Ectodermal cell (in vitro differentiated cells): ENCODE data around the gene ZBTB48.
"Not testable (repeated sequence)": the region's sequence is repeated elsewhere in the genome, so short reads cannot be mapped to it uniquely, and the experiment has no call there.

Source experiments
- H3K27ac ChIP-seq: 2 replicates; pipeline ENCODE4 v1.7.0; 2013; ENCODE audit warnings: mild to moderate bottlenecking, low read depth, low read length; ENCODE audit not compliant: insufficient read depth, poor library complexity, severe bottlenecking
- H3K27me3 ChIP-seq: 2 replicates; pipeline ENCODE4 v1.7.0; 2013; ENCODE audit warnings: mild to moderate bottlenecking, low read length; ENCODE audit not compliant: insufficient read depth, control insufficient read depth, poor library complexity, severe bottlenecking
- H3K36me3 ChIP-seq: one replicate; pipeline ENCODE4 v1.7.0; 2013; ENCODE audit warnings: low read length; ENCODE audit not compliant: control insufficient read depth, insufficient read depth
- H3K4me1 ChIP-seq: one replicate; pipeline ENCODE4 v1.7.0; 2013; ENCODE audit warnings: low read length; ENCODE audit not compliant: control insufficient read depth, insufficient read depth
- H3K4me3 ChIP-seq: 2 replicates; pipeline ENCODE4 v1.7.0; 2013; ENCODE audit warnings: low read depth, low read length, control low read depth; ENCODE audit not compliant: insufficient read depth
- H3K9me3 ChIP-seq: 2 replicates; pipeline ENCODE4 v1.7.0; 2013; ENCODE audit warnings: mild to moderate bottlenecking, low read length, moderate library complexity; ENCODE audit not compliant: control insufficient read depth
- WGBS, 2 experiments: methylation state at CpG; one replicate each; pipeline ENCODE4 v1.1.7; 2013; ENCODE audit warnings: missing lambda C conversion rate in 2 of 2; 5-methylcytosine and 5-hydroxymethylcytosine counted together

Gene ZBTB48

DNA sequence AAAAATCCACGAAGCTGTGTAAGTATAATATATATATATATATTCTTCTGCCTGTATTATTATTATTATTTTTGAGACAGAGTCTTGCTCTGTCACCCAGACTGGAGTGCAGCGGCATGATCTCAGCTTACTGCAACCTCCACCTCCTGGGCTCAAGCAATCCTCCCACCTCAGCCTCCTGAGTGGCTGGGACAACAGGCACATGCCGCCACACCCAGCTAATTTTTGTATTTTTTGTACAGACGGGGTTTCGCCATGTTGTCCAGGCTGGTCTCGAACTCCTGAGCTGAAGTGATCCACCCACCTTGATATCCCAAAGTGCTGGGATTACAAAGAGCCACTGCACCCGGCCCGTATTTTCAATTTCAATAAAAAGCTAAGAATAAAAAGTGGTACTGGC, 20.2 kb downstream of the ZBTB48 start:
- not testable (repeated sequence) for H3K9me3 ChIP-seq, H3K36me3 ChIP-seq, H3K27ac ChIP-seq
- Histone ChIP-seq H3K27me3 (peaks cover 20% of the 10 kb centered on the region), H3K4me3 (peak overlapping the region; percentile 71), H3K4me1 (peaks cover 18% of the 10 kb centered on the region)
- WGBS, 2 experiments: 92 to 95% methylated on average over 7 of the region's 8 CpGs

DNA sequence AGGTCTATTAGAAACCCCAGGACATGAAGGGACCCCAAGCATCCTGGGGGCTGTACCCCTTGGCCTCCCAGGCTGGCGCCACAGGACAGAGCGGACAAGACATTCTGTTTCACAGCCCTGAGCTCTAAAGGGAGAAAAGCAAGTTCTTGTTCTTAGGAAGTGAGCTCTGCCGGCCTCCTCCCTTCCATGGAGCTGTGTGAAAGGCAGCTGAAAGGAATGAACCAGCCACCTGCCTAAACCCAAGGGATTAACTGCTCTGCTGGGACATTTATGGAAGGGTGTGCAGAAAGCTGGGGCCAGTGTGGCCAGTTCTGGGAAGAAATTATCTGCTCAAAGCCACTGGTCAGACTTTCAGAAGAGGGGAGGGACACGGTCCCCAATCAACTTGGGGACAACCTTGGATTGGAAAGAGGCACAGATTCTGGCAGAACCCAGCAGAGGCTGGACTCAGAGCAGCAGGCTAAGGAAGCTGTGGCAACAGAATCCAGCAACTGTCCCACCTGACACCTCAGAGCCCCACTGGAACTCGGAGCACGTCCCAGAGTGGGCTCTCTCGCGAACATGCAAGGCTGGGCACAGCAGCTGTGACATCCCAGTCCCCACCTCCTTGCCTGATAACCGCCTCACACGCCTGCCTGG, 20.7 kb downstream of the ZBTB48 start:
- Histone ChIP-seq H3K4me1 (peaks cover 18% of the 10 kb centered on the region), H3K4me3 (peak overlapping the region; percentile 71), H3K27me3 (peaks cover 20% of the 10 kb centered on the region), H3K36me3 (no peaks in the 10 kb centered on the region), H3K27ac (no peak overlapping the region), H3K9me3 (no peaks in the 10 kb centered on the region)
- 23 to 25% methylated on average over 10 of the region's 10 CpGs for WGBS, 2 experiments

DNA sequence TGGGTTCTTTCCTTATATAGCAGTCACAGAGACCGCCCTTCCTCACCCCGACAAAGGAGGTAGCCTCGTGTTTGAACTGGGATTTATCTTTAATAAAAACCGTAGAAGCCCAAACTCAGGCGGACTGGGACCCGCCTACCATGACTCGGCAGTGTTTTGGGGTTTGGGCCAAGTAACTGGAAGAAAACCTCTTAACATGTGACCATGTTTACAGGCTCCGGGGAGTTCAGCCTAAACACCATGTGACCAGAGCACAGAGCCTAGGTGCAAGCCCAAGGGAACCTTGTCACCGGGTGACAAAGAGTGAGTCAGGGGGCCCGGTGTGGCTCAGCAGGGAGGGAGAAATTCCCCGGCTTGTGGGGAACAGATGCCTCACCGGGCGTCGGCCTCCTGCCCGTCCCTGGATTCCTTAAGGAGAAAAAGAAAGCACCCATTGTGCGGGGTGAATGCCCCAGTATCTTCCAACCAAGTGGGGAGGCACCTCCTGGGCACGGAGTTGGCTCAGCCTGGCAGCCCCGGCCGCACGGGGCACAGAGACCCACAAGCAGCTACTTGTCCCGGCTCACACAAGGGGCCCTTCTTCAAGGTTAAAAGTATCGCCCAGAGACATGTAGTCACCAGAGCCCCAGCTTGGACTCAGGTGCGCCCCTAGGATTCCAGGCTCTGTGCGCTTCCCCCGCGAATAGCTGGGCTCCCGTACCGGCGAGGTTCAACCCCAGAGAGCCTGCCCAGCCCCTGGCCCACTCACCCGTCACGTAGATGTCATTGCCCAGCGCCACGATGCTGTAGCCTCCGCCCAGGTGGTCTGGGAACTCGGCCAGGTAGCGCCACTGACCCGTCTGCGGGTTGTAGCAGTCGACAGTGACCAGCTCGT, 21.5 kb downstream of the ZBTB48 start:
- peak overlapping the region; percentile 71 for H3K4me3 ChIP-seq
- H3K9me3 ChIP-seq: no peaks in the 10 kb centered on the region
- H3K36me3 ChIP-seq: no peaks in the 10 kb centered on the region
- H3K27me3 ChIP-seq: peaks cover 20% of the 10 kb centered on the region
- peaks cover 18% of the 10 kb centered on the region for H3K4me1 ChIP-seq
- no peak overlapping the region for H3K27ac ChIP-seq
- WGBS, 2 experiments: 1% methylated on average over 40 of the region's 40 CpGs

DNA sequence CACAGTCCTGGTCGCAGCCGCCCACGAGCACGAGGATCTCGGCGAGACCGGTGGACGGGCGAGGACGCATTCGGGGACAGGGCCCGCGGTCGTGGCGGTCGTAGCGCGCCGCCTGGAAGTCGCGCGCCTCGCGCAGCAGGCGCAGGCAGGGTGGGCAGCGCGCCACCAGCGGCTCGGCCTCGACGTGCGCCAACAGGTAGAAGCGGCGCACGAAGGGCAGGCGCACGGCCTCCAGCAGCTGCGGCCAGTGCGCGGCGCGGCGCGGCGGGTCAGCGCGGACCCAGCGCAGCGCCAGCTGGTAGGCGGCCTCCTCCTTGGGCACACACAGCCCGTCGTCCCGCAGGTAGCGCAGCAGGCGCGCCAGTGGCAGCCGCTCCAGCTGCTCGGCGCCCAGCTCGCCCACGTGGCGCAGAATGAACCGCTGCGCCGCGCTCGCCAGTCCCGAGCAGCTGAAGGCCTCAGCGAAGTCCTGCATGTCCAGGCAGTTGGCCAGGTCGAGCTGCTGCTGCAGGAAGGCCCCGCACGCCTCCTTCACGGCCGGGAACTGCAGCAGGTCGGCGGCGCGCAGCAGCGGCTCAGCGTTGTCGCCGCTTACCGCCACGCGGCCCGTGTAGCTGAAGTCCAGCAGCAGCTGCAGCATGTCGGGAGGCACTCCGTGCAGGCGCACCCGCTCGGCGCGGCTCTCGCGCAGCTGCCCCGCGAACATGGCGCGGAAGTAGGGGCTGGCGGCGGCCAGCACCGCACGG, 22.3 kb downstream of the ZBTB48 start:
- Histone ChIP-seq H3K4me1 (peaks cover 18% of the 10 kb centered on the region), H3K4me3 (peak overlapping the region; percentile 71), H3K27ac (no peak overlapping the region), H3K9me3 (no peaks in the 10 kb centered on the region), H3K27me3 (peaks cover 20% of the 10 kb centered on the region), H3K36me3 (no peaks in the 10 kb centered on the region)
- WGBS, 2 experiments: 0 to 1% methylated on average over 103 of the region's 103 CpGs

DNA sequence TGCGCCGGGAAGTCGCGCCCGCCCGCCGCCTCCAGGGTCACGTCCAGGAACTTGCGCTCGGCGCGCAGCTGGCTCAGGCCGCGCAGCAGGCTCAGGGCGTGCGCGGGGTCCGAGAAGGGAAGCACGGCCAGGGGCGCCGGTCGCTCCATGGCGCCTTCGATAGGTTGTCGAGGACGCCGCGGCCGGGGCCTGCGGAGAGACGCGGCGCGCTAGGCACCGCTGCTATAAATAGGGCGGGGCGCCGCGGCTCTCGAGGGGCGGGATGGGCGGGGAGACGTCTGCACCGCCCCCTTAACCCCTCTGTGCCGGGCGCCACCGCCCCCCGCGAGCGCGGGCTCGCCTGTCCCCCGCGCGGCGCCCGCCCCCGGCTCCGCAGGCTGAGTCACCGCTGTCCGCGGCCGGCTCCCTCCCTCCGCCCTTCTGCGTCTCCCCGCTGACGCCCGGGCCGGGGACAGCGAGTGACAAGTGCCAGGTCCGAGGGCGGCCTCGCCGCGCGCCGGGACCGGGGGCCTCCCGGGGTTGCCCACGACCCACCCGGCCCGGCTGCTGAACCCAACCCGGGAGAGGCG, 23.0 kb downstream of the ZBTB48 start, which contains the start of gene KLHL21:
KLHL21 (minus strand) TSS at position 201 of the 569 bp plus-strand sequence; CDS start at position 149, 52 bp downstream.
- Histone ChIP-seq H3K36me3 (no peaks in the 10 kb centered on the region), H3K4me3 (peak within 1 kb of the TSS; percentile 71), H3K9me3 (no peaks in the 10 kb centered on the region), H3K27me3 (peaks cover 20% of the 10 kb centered on the region), H3K4me1 (peaks cover 18% of the 10 kb centered on the region), H3K27ac (peak within 1 kb of the TSS; percentile 80)
- WGBS, 2 experiments: 0% methylated on average over 84 of the region's 84 CpGs

DNA sequence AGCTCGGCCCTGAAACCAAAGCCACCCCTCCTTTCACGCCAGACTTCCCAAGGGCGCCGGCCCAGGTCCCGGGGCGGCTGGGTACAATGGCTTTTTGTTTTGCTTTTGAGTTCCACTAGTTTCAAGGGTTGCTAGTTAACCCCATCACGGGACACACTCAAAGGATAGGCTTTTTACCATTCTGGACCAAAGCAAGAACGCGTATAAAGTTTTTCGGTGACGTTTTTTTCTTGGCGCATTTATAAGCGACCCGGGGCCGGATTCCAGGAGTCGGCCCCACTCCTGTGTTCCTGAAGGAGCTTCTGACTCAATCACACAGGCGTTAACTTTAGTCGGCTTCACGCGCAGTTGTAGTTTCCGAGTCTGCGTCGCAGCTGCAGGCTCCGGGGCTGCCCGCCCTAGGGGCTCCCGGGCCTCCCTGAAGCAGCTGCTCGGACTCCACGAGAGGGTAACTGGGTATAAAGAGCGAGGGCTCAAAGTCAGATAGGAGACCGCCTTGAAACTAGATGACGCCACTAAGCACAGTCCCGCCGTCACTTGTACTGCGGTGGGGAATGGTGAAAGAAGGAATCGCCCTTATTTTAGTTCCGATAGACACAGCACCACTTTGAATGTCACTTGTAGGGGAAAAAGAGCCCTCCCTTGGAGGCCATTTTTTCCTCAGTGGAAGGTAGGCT, 23.6 kb downstream of the ZBTB48 start:
- H3K36me3 ChIP-seq: no peaks in the 10 kb centered on the region
- H3K27ac ChIP-seq: peak overlapping the region; percentile 80
- 3% methylated on average over 36 of the region's 36 CpGs for WGBS, 2 experiments
- H3K9me3 ChIP-seq: no peaks in the 10 kb centered on the region
- H3K27me3 ChIP-seq: peaks cover 20% of the 10 kb centered on the region
- peak overlapping the region; percentile 71 for H3K4me3 ChIP-seq
- H3K4me1 ChIP-seq: peaks cover 18% of the 10 kb centered on the region

DNA sequence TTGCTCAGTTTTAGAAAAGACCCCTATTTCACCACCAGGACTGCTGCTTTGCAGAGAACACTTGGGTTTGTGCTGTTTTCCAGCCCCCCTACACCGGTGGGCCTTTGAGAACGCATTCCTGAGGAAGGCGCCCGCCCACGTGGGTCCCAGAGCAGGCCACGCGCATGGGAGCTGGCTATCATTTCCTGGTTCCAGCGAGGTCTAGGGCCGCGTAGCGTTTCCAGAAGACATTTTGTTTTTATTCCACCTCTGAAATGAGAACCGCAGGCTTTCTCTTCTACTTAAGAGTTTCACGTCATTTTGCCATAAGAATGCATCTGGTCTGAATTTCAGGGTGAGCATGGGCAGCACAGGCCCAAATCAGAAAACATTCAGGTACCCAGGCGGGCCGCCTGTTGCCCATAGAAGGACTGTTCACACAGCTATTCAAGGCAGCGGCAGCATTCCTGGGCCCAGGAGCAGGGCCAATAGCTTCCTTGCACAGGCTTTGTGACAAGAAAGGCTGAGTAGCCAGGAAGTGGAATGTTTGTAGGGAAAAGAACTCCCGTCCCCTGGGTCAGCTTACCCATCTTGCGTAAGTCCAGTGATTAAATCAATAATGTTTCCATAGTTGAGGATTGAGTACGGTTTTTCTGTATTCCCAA, 24.2 kb downstream of the ZBTB48 start:
- peaks cover 20% of the 10 kb centered on the region for H3K27me3 ChIP-seq
- WGBS, 2 experiments: 18 to 20% methylated on average over 18 to 19 of the region's 19 CpGs
- H3K27ac ChIP-seq: peak overlapping the region; percentile 80
- H3K4me3 ChIP-seq: peak overlapping the region; percentile 71
- no peaks in the 10 kb centered on the region for H3K9me3 ChIP-seq
- no peaks in the 10 kb centered on the region for H3K36me3 ChIP-seq
- peaks cover 18% of the 10 kb centered on the region for H3K4me1 ChIP-seq

DNA sequence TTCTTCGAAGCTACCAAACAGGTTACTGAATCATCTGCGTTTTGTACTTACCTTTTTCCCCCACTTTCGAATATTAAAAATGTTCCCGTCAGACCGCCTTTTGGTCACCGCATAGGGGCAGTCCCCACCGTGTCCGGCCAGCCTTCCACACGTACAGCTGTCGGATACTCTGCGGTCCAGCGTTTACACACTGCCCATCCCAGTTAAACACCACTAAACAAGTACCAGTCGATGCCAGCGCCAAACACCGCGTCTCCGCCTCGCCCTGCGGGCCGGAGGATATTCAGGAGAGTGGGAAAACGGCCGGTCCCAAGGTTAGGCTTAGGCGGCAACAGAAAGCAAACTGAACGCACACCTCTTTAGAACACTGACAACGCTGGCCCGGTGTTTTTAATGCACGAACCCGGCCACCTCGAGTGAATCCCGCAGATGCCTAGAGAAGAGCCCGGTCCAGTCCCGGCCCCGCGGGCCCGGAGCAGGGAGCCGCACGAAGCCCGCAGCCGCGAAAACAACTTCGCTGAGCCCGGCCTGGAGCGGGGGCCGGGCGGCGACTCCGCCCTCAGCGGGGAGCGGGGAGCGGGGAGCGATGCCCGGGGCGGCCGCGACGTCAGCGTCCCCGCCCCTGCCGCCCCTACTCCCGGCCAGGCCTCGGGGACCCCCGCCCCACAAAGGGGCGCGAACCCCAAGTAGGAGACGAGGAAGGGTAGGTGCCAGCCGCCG, 33.0 kb downstream of the ZBTB48 start:
- peaks cover 6% of the 10 kb centered on the region for H3K36me3 ChIP-seq
- H3K4me3 ChIP-seq: peak overlapping the region; percentile 93
- 1% methylated on average over 67 of the region's 67 CpGs for WGBS, 2 experiments
- H3K4me1 ChIP-seq: peaks cover 3% of the 10 kb centered on the region
- peaks cover 7% of the 10 kb centered on the region for H3K27me3 ChIP-seq
- no peak overlapping the region for H3K27ac ChIP-seq
- H3K9me3 ChIP-seq: no peaks in the 10 kb centered on the region
